Kidney (tissue), 14 donors: ENCODE measurements around the gene TRIM40. TPM values are rescaled to one million over a fixed set of nuclear protein-coding genes. Genes with fewer than 3 reads are reported as not detected.

ENCODE experiments used
- DNase-seq, 5 donors: peaks; one replicate each; pipeline ENCODE4 v3.0.0-alpha.2; 2013 to 2020
- FAIRE-seq: peaks from 2 replicates; lab custom pipeline; 2012; peaks lifted over from hg19 to GRCh38; lab: Jason Lieb, UNC
- H3K27ac ChIP-seq, 2 donors: one replicate each; pipeline ENCODE4 v1.7.0; 2013; ENCODE audit warnings: low read depth in 2 of 2, low read length in 2 of 2, inconsistent platforms in 1 of 2
- H3K27me3 ChIP-seq: one replicate; pipeline ENCODE4 v1.7.1; 2013; ENCODE audit warnings: low read length, inconsistent platforms; ENCODE audit not compliant: control insufficient read depth, insufficient read depth
- H3K36me3 ChIP-seq, 3 donors: one replicate each; pipeline versions ENCODE4 v1.7.0 to v1.7.1; 2013; ENCODE audit warnings: low read length in 3 of 3, control low read depth in 1 of 3, inconsistent platforms in 1 of 3; ENCODE audit not compliant: insufficient read depth in 3 of 3, control insufficient read depth in 2 of 3
- H3K4me1 ChIP-seq, 3 donors: one replicate each; pipeline versions ENCODE4 v1.7.0 to v1.7.1; 2013; ENCODE audit warnings: low read length in 3 of 3, inconsistent platforms in 1 of 3, low read depth in 1 of 3; ENCODE audit not compliant: control insufficient read depth in 2 of 3, insufficient read depth in 2 of 3
- H3K4me3 ChIP-seq, 3 donors: one replicate each; pipeline versions ENCODE4 v1.7.0 to v1.8.1; 2013; ENCODE audit warnings: low read length in 3 of 3, control low read depth in 1 of 3, inconsistent platforms in 1 of 3
- H3K9ac ChIP-seq, 3 donors: one replicate each; pipeline versions ENCODE4 v1.7.0 to v1.7.1; 2013; ENCODE audit warnings: low read length in 3 of 3, control low read depth in 1 of 3, inconsistent platforms in 1 of 3
- H3K9me3 ChIP-seq, 3 donors: one replicate each; pipeline versions ENCODE4 v1.7.0 to v1.7.1; 2013; ENCODE audit warnings: low read length in 3 of 3, control low read depth in 1 of 3, inconsistent platforms in 1 of 3; ENCODE audit not compliant: control insufficient read depth in 2 of 3, insufficient read depth in 1 of 3
- intact Hi-C: fragments of 100-400 bp; cut with DNase I; formaldehyde crosslinking; loops from one replicate; pipeline ENCODE4 v1.11.1; 2022
- polyA plus RNA-seq: library from polyadenylated mRNA; stranded (reverse); fragments of 350-450 nt; fragmentation: Illumina TruSeq; extraction: RNeasy Lipid Tissue Mini Kit (QIAGEN cat#74804); gene quantifications from one replicate; pipeline ENCODE4 v1.2.3, GENCODE V29; 2014; ENCODE audit warnings: low read depth, low replicate concordance; ENCODE audit not compliant: insufficient read depth
- total RNA-seq: library from RNA; stranded (reverse); fragmentation: NEBNext Ultra II Directional; extraction: Animal tissue kit (Norgen Biotek cat#: 25700); gene quantifications from one replicate; pipeline ENCODE4 v1.2.1, GENCODE V29; 2021
- TF ChIP-seq, protein P1 (sequence below): IDR thresholded peaks from 3 replicates; pipeline ENCODE4 v1.5.1; 2012; ENCODE audit warnings: mild to moderate bottlenecking, moderate library complexity, borderline replicate concordance; ENCODE audit not compliant: insufficient read depth; ENCODE audit errors: extremely low read depth
- donor health status: control.
- donor health status: control.
- donor health status: control.
- donor health status: control.
- donor health status: control.
- donor health status: DM: yes; HTN: yes; CAD: no.
- donor health status: Normal renal cell carcinoma (clear cell type).

The TRIM40 gene
- total and polyA plus RNA-seq, 2 donors from 2014 or later: not detected

DNA sequence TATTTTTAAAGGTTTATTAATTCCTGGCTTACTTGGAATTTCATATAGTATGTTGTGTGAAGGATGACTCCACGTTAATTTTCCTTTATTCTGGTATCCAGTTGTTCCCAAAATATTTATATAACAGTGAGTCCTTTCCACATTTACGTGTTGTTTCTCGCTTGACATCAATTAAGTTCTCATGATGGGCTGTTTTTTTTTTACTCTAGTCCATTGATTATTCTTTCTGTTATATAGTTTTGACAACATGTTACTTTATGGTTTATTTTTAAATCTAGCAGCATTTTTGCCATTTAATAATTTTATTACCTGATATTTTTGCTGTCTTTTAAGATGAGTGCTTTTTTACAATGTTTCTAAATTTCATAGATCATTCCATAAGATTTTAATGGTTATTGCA is 6.7 kb downstream of the TRIM40 start:
- TF ChIP-seq, protein P1, sequence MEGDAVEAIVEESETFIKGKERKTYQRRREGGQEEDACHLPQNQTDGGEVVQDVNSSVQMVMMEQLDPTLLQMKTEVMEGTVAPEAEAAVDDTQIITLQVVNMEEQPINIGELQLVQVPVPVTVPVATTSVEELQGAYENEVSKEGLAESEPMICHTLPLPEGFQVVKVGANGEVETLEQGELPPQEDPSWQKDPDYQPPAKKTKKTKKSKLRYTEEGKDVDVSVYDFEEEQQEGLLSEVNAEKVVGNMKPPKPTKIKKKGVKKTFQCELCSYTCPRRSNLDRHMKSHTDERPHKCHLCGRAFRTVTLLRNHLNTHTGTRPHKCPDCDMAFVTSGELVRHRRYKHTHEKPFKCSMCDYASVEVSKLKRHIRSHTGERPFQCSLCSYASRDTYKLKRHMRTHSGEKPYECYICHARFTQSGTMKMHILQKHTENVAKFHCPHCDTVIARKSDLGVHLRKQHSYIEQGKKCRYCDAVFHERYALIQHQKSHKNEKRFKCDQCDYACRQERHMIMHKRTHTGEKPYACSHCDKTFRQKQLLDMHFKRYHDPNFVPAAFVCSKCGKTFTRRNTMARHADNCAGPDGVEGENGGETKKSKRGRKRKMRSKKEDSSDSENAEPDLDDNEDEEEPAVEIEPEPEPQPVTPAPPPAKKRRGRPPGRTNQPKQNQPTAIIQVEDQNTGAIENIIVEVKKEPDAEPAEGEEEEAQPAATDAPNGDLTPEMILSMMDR: no peak
- no peak overlapping the region for H3K9ac ChIP-seq
- H3K9me3 ChIP-seq: no peaks in the 10 kb centered on the region
- no peaks in the 10 kb centered on the region for H3K36me3 ChIP-seq
- no peak overlapping the region for H3K4me3 ChIP-seq
- FAIRE-seq (no peak), DNase-seq (no peak)
- H3K4me1 ChIP-seq: no peaks in the 10 kb centered on the region
- H3K27ac ChIP-seq: no peak overlapping the region
- H3K27me3 ChIP-seq: no peaks in the 10 kb centered on the region
- intact Hi-C loops: no loop called here

DNA sequence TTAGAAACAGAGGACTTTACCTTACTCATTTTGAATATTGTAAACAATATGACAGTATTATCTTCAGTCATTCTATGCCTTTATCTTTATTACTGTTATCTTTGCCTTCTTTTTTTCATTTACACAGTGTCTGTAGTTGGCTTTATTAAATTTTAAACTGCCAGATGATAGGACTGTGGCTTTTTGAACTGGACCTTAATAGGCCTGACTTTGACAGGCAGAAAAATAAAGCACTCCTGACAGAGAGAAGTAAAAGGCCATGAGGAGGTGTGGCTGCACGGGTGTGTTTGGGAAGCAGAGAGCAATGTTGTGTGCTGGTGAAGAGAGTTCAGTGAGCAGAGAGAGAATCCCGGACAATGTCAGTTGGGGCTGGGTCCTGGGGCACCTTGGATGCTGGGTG is 7.8 kb downstream of the TRIM40 start:
- H3K9me3 ChIP-seq: no peaks in the 10 kb centered on the region
- TF ChIP-seq, protein P1: no peak
- FAIRE-seq (no peak), DNase-seq (no peak)
- no peaks in the 10 kb centered on the region for H3K36me3 ChIP-seq
- H3K4me3 ChIP-seq: no peak overlapping the region
- no peaks in the 10 kb centered on the region for H3K27me3 ChIP-seq
- H3K4me1 ChIP-seq: no peaks in the 10 kb centered on the region
- intact Hi-C loops: no loop called here
- H3K9ac ChIP-seq: no peak overlapping the region
- no peak overlapping the region for H3K27ac ChIP-seq

DNA sequence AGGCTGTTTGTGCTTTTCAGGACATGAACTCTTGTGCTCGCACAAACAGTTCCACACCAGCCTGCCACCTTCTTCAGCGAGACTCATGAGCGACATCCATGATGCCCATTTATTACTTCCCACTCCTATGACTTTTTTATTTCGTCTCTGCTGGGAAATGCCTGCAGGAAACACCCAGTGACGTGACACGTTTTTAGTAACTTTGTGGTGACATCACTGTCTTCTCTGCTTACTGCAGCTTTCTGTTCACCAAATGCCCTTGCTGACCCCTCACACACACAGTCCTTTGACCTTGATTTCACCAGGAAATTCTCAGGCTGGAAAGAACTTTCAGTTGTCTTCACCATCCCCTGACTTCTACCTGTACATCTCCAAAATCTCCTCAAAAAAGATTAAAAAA is 8.9 kb downstream of the TRIM40 start:
- H3K9me3 ChIP-seq: no peaks in the 10 kb centered on the region
- H3K4me3 ChIP-seq: no peak overlapping the region
- DNase-seq (no peak), FAIRE-seq (no peak)
- no peak overlapping the region for H3K27ac ChIP-seq
- intact Hi-C loops: no loop called here
- H3K4me1 ChIP-seq: no peaks in the 10 kb centered on the region
- H3K9ac ChIP-seq: no peak overlapping the region
- H3K36me3 ChIP-seq: no peaks in the 10 kb centered on the region
- H3K27me3 ChIP-seq: no peaks in the 10 kb centered on the region
- TF ChIP-seq, protein P1: no peak

DNA sequence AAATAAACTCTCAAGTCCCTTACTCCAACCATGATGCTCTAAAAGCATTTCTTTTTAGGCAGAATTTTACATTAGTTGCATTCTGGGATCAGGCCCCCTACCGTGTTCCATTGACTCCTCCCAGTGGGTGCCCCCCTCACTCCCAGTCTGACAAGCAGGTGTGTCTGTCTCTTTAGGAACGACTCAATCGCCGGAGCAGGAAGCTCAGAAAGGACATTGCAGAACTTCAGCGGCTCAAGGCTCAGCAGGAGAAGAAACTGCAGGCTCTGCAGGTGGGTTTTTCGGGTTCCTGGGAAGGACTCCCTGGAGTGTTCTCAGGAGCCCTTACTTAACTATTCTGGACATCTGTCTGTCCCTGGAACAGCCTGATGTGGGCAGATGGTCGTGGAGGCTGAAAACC is 9.9 kb downstream of the TRIM40 start:
- Histone ChIP-seq H3K36me3 (no peaks in the 10 kb centered on the region), H3K9me3 (no peaks in the 10 kb centered on the region), H3K4me3 (no peak overlapping the region), H3K9ac (no peak overlapping the region), H3K27ac (no peak overlapping the region), H3K27me3 (no peaks in the 10 kb centered on the region), H3K4me1 (no peaks in the 10 kb centered on the region)
- intact Hi-C loops: no loop called here
- no peak for DNase-seq
- no peak for FAIRE-seq
- TF ChIP-seq, protein P1: no peak
